GM21619 (cell line): Measurements from ENCODE around the gene DCC.

Source experiments
- ATAC-seq: cut with Tn5 transposase; IDR thresholded peaks from one replicate; pipeline ENCODE4 v1.9.1; 2021; ENCODE audit not compliant: unreplicated experiment

The DCC gene

GRCh38 chr18:52685316-52685715 lies 345.3 kb downstream of the DCC start:
- ATAC-seq = no peak

DNA sequence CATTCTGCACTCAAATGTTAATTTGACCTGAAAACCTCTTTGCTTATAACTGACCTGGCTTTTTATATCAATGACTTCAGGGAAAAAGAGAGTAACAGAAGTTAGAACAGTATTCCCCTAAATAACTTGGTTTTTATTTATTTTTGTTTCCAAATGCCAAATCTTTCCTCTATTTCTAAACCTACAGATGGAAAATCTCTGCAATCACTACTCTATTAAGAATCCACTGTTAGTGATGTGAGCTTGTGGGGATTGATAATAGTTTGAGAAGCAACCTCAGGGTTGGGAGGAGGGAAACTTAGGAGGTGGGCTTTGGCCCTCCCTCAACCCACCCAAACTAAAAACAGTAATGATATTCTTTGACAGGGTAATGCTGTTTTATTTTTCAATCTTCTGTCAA lies 351.8 kb downstream of the DCC start:
- ATAC-seq = no peak

- ATAC-seq = no peak
Measured at GRCh38 chr18:52694804-52695203, 354.8 kb downstream of the DCC start.

GRCh38 chr18:52700116-52700515 lies 360.1 kb downstream of the DCC start:
- no peak for ATAC-seq

DNA sequence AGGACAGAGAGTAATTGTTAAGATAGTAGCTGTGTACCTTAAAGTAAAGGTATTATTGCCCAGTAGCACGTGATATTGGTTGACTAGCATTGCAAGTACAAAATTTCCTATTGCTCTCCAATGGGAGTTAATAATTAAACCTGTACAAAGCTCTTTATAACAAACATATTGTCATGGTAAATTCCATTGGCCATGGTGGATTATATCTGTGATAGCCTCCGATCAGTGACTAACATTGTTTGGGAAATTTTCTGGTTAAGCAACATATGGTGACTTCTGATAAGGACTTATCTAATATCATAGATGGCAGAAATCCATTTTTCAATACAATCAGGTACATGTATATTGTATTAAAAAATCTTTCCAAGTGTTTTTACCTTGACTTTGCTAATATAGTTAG lies 360.8 kb downstream of the DCC start:
- ATAC-seq = no peak

DNA sequence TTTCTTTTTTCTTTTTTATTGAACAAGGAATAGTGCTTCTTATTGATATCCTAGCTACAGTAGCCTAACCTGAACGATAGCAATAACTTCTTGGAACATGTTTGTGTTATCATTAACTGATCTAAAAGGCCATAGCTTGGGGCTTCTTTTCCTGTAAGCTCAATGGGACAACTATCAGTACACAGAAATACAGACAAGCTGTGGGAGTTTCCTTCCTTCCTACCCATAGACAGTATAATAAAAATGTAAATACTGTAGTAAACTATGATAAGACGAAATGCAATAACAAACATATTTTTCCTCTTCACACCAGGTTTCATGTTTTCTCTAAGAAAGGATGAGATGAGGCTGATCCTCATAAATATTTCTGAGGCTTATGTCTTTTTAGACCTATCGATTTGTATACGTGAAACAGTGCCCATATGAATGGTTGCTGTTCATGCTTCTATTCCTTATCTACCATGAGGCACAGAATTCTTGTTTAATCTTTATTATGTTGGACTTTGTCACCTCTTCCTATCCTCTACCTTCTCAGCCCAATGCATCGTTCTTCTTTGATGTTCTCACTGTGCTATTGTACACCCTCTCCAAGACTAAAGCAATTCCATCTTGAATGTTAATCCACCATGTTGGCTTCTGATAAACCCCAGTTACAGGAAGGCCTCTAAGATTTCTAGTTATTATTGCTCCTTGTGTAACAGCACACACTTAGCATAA lies 361.4 kb downstream of the DCC start:
- no peak for ATAC-seq

- no peak for ATAC-seq
Measured at GRCh38 chr18:52715421-52715820, 375.4 kb downstream of the DCC start.

DNA sequence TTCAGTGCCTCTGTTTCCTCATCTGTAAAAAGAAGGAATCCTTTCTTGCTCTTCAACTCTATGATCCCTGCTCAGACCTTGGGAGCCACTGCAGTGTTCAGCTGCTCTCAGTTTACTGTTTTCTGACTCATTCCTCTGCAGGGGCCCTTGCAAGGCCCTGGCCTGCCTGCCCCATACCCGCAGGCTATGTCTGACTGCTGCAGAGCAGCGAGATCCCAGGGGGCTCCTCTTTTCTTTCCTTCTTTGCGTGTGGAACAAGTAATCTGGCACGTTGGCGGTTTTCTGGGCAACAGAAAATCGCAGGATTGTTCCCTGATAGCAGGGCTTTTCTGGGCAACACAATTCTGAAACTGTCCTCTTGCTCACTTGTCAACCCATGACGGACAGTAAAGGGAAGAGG lies 376.0 kb downstream of the DCC start:
- ATAC-seq = no peak

DNA sequence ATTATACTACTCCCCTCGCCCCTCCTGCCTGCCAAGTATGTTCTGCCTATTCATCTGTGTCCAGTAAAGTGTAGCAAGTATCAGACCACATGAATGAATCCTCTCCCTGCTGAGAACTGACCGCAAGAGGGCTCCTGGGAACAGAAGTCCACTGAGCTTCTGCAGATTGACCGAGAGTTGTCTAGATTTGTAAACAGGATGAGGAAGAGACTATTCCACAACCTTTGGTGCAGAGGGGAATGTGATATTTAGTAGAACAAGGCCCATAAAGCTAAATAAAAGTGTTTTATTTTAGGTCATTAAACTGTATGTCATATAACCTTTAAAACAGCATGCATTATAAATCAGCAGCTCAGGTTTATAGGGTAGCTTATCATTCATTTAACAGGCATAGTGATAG lies 377.0 kb downstream of the DCC start:
- no peak for ATAC-seq

- no peak for ATAC-seq
Measured at GRCh38 chr18:52722904-52723303, 382.9 kb downstream of the DCC start.

DNA sequence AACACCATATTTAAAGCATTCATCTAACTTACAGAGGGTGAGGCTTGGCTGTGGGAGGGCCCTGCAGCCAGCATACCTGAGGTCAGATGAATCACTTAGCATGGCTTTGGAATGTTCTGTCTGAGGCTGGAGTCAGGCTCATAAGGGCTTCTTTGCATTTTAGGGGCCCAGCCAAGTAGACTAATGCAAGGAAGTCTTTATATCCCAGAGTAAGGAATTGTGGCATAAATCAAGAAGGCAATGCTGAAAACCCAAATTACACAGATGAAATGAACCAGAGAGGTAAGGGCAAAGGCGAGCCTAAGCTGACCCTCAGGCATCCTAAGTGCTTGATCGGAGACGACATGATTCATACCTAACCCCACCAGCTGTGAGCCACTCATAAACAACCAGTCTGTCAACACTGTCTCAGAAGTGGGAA lies 383.6 kb downstream of the DCC start:
- ATAC-seq = no peak

DNA sequence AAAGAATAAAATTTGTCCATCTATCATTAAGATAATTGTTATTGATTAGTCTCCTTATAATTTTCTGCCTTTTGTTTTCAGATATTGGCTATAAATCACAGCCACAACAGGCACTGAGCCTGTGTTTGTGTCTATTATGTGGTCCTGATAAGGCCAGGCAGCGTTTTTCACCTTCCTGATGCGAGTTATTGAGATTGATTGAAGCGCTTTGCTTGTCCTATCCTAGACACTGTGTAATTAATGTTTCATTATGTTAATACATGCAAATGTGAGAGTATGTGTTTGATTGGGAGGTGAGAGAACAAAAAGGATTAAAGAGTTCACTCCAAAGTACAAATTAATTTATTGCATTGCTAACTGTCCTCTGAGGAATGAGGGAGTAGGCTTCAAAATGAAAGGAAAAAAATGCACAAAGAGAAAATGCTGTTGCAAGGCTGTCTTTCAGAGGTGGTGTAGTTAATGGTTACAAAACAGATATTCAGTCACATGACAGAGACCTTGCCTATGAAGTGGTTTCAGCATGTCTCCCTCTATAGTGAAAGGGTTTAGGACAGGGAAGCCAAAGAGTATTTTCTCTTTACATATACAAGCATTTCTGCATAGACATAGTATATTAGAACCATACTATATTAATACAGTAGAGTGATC lies 391.1 kb downstream of the DCC start:
- no peak for ATAC-seq

GRCh38 chr18:52738946-52739345 lies 398.9 kb downstream of the DCC start:
- no peak for ATAC-seq

- ATAC-seq = no peak
Measured at GRCh38 chr18:52746986-52747385, 407.0 kb downstream of the DCC start.

DNA sequence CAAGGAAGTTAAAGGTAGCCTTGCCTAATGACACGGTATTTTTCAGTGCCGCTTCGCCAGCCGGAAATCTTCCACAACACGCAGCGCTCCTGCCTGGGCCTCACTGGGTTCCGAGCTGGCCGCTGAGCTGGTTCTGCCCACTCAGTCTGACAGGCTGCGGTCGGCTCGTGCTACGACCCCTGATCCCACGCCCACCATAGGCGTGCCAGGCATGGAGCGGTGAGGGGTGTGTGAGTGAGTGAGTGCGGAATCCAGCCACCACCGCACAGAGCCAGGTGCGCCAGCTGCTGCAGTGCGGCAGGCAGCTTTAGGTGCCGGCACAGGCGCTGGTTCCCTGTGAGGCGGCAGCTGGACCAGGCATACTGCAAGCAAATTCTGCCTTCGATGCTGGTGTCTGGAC lies 407.9 kb downstream of the DCC start:
- no peak for ATAC-seq

DNA sequence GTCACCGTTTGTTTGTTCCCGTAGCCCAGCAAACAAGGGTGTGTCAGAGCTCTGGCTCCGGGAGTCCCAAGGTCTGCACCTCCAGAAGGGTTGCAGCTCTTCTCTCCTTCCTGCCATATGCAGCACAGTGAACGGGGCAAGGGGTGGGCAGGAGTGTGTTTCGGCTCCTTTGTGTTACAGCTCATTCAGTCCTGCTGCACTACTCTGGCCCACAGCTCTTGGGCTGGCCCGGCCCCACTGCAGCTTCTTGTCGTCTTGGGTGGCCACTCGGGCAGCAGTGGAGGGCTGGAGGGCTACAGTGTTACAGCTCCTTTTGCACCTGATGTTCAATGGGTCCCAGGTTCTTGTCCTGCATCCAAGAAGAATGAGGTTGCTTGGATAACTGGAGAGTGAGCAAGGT lies 408.3 kb downstream of the DCC start:
- no peak for ATAC-seq

DNA sequence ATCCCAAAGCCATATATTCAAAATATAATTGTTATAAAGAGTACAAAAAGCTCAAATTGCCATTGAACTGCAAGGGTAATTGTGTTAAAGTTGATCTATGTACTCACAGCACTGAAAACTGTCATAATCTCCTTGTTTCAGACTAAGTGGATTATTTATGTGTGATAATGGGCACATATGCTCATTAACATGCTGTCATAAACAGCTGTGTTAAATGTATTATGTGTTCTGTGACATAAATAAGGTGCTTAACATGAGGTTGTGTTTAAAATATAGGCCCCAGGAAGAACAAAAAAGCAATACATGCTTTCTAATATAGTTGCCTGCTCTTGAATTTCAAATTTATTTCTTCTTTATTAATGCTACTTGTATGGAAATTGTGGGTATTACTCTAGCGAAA lies 409.5 kb downstream of the DCC start:
- no peak for ATAC-seq

DNA sequence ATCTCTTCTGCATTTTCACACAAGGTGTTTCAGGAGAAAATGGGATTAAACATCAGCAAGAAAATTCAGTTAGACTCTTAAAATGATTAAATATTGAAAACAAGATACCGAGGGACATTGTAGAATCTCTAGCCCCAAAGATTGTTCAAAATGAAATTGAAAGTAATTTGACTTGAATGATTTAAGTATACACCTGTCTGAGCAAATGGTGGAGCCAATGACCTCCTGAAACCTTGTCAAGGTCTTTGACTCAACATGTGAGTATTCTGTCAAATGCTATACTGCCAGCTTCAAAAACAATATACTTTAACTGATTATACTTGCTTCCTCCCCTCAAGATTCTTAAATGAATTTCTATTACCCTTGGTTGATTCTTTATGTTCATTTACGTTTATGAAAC lies 411.0 kb downstream of the DCC start:
- ATAC-seq = no peak

DNA sequence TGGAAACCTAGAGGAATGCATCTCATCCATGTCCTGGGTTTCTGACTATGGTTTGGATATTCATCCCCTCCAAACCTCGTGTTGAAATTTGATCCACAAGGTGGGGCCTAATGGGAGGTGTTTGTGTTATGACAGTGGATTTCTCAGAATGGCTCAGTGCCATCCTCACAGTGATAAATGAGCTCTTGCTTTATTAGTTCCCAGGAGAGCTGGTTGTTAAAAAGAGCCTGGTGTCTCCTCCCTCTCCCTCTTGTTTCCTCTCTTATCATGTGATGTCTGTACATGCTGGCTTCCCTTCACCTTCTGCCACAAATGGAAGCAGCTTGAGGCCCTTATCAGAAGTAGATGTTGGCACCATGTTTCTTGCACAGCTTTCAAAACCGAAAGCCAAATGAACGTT lies 424.3 kb downstream of the DCC start:
- ATAC-seq = no peak

DNA sequence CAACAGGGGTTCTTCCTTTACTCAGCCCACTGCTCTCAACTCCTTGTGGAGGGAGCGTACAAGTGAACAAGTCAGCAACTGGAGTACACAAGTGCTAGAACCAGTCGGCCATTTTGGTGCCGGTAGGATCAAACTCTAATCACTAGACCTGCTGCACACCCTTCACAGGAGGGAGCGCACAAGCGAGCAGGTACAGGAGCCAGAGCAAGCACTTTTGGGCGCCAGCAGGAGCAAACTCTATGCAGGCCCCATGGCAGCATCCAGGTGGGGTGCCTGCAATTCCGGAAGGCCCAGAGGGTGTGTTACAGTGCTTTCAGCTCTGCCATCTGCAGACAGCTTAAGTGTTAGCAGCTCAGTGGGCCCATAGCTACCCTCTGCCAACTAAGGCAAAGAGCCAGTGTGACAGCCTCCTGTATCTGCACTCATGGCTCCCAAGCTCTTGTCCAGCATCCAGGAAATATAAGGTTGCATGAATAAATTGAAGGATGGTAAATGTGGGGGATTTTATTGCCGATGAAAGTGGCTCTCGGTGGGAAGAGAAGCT lies 426.1 kb downstream of the DCC start:
- ATAC-seq = no peak

DNA sequence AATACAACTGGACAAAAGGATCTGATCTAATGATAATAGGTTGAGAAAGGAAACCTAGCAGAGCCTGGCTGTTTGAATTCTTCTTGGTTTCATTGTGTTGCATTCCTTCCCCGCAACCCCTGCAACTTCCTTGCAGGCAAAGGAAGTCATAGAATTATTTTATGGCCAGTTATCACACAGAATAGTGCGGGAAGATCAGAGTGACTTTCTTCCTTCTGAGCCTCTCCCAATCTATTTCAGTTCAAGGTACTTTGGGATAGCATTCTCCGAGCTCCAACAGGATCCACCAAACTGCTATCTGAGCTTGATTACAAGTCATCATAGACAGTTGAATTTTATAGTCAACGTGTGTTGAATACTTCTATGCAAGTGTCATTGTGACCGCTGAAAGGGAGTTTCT lies 441.1 kb downstream of the DCC start:
- no peak for ATAC-seq

DNA sequence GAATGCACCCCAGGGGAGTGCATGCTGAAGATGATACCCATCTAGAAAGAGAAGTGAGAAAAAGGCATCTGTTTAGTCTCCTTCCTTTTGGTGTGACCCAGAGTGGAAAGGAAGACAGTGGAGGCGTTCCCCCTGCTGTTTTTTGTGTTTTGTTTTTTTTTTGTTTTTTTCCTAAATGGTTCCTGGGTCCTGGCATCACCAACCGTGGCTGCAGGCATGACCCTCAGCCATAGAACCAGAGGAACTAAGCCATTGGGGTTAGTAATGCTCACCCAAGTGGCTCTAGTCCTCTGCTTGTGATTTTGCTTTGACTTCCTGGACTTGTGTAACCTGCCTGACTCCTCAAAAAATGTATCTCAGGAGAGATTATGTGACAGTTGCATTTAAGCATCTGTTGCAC lies 451.3 kb downstream of the DCC start:
- ATAC-seq = no peak

DNA sequence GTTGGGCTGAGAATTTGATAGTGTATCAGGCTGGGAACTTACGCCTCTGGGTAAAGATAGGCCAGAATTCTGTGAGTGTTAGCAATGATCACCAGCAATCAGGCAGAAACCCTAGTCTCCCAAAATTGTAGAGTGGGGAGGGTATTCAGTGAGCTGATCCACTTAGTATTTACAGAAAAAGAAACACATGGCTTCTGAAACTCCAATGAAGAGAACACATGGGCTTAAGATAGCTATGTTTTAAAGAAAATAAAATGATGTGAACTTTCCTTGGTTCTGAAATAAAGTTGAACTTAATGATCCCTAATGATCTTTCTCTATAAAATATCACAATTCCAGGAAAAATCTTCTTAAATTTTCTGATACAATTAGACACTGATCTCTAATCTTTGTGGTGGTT lies 472.8 kb downstream of the DCC start:
- no peak for ATAC-seq
